Ramos (cell line): Measurements from ENCODE around the gene CACNA1E.
"Not testable (repeated sequence)": the region's sequence is repeated elsewhere in the genome, so short reads cannot be mapped to it uniquely, and the experiment has no call there.

Experiments used
- in situ Hi-C: fragments of 300-500 bp; cut with MboI; formaldehyde crosslinking; loops from one replicate; pipeline ENCODE4 v1.14.3; 2022; ENCODE audit warnings: low sequenced_read_pairs; ENCODE audit not compliant: unreplicated experiment

Gene CACNA1E

DNA sequence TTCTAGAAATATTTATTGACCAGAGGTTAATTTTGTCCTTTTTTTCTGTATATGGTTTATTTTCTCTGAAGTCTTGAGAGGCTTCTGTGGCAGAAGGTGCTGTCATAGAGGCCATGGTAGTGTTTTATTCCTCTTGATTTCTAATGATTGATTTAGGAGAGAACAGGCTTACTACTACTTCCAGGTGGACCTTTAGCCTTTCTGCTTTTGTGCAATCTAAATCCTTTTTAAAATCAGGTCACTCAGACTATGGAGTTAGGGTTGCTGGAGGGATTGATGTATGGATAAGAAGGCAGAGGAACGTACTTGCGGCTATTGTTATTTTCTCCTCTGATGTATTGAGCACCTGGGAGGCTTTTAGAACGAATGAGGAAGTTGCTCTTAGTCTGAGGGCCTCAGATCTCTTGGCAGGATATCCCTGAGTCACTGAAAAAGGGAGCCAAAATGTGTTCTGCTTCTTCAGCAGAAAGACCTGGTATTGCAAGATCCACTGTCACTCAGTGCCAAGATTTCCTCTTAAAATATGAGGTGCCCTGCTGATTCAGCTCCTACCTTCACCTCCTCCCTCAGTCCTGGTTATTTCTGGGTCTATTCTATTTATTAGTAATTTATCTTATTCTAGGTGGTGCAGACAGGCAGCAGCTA is 300.8 kb downstream of the CACNA1E start:
- in situ Hi-C loops: no loop called here

DNA sequence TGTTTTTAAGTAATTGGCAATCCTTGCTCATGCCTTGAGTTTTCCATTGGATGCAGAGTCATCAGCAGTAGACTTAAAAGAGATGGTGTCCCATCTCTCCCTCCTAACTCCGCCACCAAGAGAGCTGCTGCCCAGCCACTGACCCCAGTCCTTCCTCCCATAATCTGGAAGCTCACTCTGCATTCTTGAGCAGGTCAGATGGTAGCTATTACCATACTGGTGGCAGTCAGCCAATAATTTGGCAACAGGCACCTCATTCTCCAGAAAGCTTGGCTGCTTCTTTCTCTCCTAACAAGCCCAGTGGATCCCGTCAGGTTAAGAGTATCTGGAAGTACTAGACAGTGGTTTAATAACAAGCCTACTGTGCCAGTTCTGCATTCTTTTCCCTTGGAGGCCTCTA is 306.1 kb downstream of the CACNA1E start:
- in situ Hi-C loops: no loop called here

DNA sequence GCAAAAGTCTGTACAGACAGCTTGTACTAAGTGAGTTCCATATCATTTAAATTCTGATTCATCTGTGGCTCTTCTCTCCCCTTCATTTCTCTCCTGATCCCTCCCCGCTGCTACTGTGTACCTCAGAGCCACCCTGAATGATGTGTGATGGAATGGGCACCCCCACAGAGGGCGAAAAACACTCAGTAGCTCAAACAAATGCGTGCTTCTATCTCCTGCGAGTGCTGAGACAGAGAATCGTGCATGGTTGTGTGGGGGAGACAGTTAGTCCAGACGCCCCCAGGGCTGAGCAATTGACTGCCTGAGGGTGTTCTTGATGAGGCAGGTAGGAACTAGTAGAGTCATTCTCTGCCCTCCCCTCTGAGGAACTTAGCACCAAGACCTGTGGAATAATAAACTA is 308.4 kb downstream of the CACNA1E start:
- in situ Hi-C loops: no loop called here

DNA sequence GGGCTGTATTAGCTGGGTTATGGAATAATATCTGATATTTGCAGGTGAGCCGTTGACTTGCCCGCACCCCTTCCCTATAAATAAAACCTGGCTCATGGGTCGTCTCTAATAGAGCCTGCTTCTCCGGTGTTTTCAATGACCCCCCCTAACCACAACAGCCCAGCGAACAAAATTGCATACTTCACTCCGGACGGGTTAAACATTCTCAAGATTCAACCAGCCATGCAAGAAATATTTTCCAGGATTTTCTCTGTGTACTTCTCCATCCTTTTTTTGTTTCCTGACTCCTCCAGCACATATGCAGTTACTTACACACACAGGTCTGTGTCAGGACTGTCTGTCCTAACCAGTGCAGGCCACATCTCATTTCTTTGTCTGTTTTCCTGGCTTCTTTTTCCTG is 310.5 kb downstream of the CACNA1E start:
- in situ Hi-C loops: no loop called here

DNA sequence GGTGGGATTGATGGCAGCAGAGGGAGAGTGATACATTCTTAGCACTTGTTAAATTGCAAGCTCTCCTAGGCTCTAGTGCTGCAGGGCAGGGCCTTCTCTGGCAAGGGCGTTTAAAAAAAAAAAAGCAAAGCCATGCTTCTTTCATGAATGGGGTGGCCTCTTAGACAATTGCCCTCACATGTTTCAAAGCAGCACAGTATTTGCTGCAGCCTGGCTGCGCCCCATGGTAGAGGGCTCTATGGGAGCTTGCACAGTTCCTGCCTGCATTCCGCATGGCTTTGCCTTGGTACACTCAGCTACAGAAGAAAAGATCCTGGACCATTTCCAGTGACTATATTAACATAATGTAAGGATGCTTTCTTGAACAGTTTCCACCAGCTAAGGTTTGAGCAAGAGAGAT is 311.0 kb downstream of the CACNA1E start:
- in situ Hi-C loops: no loop called here

DNA sequence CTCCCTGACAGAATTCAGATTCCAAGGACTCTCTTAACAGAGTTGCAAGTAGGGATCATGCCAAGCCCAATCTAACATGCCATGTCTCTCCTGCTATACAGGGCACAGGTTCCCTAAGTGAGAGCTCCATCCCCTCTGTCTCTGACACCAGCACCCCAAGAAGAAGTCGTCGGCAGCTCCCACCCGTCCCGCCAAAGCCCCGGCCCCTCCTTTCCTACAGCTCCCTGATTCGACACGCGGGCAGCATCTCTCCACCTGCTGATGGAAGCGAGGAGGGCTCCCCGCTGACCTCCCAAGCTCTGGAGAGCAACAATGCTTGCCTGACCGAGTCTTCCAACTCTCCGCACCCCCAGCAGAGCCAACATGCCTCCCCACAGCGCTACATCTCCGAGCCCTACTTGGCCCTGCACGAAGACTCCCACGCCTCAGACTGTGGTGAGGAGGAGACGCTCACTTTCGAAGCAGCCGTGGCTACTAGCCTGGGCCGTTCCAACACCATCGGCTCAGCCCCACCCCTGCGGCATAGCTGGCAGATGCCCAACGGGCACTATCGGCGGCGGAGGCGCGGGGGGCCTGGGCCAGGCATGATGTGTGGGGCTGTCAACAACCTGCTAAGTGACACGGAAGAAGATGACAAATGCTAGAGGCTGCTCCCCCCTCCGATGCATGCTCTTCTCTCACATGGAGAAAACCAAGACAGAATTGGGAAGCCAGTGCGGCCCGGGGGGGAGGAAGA is 315.0 kb downstream of the CACNA1E start:
- in situ Hi-C loops: no loop called here

DNA sequence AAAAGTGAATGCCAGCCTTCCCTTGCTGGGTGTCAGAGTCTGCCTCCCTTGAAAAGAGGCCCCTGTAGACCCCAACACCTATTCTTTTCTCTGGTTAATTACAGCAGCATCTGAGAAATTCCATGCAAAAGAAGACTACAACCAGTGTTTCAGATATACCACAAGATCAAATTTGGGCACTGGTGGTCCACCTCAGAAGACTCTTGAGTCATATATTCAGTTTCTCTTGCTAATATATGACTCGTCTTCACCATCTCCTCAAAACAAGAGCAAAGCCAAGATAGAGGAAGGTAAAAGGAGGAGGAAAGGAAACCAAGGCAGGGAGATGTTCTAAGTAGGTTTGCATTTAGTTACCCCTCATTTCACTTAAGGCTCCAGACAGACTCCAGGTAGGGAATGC is 318.3 kb downstream of the CACNA1E start:
- in situ Hi-C loops: no loop called here

DNA sequence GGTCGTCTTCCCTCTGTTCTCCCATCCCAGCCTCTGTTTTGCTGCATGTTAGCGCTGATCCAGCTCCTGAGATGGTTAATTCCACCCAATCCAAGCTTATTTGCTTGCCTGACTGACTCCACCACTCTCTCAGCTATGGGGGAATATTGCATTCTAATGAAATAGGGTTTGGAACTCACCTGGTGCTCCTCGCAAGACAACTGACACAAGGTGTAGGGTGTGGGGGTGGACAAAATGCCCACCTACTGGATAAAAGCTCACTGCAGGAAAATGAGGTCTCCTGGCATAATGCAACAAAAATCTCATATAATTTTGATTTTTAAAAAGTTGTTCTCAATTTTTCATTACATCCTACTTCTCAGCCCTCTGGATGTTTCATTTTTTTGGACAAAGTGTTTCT is 319.1 kb downstream of the CACNA1E start:
- in situ Hi-C loops: no loop called here

DNA sequence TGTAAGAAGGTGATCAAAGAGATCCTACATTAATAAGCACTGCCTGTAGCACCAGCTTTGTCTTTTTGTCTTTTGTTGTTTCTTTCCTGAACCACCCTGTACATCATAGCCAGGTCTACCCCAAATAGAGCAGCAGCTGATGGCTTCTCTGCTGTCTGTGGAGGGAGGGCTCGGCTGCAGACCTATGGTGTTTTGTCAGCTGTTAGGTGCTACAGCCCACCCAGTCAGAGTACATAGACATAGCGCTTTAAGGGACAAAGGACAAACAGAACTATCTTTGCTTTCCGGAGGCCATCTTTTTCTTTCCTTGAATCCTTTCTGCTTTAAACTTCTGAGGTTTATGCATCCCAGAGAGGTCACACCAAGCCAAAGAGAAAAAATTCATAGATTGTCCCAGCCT is 320.1 kb downstream of the CACNA1E start:
- in situ Hi-C loops: no loop called here

DNA sequence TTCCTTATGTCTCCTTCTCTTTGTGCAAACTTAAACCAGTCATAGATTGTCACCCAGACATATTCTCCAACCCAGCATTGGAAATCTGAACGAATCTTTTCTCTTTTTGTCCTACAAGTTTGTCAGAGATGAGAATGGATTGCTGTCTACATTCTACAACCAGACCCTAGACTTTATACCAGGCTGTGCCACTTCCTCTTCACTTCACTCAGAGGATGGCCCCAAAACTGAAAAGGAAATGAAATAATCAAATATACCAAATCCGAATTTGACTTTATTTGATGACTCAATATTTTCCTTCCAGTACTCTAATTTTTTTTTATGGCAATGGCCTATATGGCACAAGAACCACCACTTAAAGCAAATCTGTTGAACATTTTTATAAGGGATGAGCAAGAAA is 321.7 kb downstream of the CACNA1E start:
- in situ Hi-C loops: no loop called here

DNA sequence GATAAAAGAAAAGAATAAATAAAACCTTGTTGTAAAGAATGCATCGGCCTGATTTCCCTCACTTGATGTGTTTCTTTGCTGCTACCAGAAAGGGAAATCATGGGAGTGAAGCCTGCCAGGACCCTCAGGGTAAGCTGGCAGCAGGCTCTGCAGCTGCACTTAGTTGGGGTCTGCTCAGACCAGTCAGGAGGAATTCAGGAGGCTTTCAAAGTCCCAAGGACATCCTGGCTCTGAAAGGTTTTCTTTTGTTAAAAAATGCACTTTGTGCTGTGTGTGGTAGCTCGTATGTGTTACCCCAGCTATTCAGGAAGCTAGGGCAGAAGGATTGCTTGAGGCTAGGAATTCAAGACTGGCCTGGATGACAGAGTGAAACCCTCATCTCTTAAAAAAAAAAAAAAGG is 323.4 kb downstream of the CACNA1E start:
- in situ Hi-C loops: no loop called here

DNA sequence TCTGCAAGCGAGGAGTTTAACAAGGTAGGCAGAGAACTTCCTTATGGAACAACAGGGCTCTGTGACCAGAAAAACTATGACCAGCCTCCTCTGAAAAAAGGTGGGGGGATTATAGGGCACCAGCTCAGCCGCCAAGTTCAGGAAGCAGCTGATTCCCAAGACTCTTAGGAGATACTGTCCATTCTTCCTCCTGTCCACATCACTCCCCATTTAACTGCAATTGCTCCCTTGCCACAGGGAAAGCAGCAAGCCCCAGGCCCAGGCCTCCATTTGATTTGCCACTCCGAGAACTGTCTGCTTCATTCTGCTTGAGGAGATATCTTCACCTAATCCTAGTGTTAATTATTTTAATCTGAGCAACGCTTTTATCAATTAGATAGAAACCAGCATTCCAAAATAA is 323.9 kb downstream of the CACNA1E start:
- in situ Hi-C loops: no loop called here

DNA sequence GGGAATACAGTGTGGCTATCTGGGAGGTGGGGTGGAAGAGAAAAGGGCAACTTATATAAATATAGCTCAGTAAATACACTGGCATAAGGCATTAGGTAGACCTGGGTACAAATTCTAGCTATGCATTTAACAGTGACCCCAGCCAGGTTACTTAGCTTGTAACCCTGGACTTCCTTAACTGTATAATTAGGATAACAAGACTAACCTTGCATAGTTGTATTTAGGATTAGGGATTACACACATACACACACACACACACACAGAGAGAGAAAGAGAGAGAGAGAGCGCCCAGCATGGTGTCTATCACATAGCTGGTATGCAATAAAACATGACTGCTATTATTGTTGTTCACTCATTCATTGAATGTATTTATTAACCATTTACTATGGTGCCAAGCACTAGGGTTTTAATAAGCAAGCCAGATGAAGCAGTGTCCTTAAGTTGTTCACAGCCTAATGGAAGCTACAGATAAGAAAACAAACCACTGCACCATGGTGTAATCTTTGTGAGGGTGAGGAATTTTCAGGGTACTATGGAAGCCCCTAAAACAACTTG is 326.8 kb downstream of the CACNA1E start:
- in situ Hi-C loops: no loop called here

DNA sequence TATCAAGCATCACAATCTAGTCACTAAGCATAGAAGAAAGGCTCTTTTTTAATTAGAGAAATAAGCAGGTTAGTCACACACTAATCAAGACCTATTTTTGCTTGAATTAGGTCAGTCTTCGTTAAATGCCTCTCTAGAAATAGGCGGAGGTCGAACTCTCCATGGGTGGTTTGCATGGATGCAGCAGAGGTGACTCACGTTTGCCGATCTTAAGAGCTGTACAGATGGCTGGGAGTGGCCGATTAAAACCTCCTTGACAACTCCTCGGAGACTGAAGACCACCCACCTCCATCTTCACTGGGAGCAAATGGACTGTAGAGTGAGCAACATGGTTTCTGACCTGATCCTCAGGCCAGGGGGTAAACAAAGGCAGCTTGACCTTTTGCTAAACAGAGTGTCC is 328.9 kb downstream of the CACNA1E start:
- in situ Hi-C loops: no loop called here

DNA sequence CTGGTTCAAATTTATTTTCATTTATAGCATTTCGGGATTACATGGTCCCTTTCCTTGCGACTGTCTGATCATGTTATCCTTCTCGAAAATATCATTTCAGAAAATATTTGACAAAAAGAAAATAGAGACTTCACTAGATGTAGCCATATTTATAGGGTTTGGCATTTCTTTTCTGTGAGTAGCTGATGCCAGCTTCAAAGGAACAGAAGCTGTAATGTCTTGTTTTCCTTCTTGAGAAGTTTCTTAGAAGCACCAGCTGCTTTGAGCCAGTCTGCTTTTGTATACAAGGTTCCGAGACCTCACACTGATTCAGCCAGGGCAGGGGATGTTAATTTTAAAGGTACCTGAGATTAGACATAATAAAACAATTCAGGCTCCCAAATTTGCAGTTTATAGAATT is 329.9 kb downstream of the CACNA1E start:
- in situ Hi-C loops: no loop called here

DNA sequence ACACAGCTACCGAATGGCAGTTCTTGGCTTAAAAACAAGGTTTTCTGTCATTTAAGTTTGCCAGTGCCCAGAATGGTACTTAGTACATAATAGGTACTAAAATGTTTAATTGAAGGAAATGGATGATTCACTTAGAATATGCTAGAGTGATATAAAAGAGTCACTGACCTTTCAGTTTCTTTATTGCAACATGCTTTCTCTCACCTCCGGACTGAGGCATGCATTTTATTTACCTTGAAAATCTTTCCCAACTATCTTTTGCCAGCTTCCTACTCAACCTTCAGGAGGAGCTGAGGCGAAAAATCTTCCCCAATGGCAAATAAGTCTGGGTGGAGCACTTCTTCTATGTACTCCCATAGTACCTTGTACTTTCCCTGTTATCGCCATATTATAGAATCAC is 333.3 kb downstream of the CACNA1E start:
- in situ Hi-C loops: no loop called here

DNA sequence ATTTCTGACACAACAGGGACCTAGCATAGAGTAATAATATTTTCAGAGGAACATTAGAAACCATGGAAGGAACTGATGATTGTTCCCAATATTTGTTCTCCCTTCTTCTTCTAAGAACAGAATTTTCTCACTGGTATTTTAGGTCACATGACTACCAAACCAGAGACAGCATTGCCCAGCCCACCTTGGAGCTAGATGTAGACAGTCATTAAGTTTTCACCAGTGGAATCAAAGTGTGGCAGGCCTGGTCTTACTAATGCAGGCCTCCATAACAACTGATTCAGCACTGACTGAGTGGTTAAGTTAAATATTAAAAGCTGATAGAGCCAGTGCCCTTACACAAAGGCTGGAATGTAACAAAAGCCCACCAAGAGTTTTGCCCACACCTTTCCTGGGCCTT is 333.8 kb downstream of the CACNA1E start:
- in situ Hi-C loops: no loop called here

DNA sequence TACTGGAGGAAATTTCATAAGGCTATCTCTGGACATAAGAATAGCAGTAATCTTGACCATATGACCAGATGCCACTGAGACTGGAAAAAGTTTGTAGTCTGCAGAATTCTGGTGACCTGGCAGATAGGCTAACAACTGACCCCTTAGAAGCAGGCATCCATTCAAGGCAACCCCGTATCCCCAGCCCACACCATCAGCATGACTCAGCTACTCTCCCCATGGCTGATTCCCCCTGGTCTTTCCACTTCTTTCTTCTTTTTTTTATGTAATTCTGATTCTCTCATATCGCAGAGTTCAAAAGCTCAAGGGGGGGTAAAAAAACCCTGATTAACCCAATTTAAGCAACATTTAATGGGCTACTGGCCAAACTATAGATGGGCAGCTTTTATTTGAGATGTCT is 335.1 kb downstream of the CACNA1E start:
- in situ Hi-C loops: no loop called here

DNA sequence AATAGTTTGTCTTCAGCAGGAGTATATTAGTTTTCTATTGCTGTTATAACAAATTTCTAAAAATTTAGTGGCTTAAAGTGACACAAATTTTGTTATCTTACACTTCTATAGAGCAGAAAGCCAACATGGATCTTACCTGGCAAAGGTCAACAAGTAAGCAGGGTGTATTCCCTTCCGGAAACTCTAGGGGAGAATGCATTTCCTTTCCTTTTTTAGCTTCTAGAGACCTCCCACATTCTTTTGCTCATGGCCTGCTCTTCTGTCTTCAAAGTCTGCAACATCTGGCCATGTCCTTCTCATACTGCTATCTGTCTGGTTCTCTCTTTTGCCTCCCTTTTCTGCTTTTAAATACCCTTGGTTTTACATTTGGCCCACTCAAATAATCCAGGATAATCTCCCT is 335.6 kb downstream of the CACNA1E start:
- in situ Hi-C loops: no loop called here

DNA sequence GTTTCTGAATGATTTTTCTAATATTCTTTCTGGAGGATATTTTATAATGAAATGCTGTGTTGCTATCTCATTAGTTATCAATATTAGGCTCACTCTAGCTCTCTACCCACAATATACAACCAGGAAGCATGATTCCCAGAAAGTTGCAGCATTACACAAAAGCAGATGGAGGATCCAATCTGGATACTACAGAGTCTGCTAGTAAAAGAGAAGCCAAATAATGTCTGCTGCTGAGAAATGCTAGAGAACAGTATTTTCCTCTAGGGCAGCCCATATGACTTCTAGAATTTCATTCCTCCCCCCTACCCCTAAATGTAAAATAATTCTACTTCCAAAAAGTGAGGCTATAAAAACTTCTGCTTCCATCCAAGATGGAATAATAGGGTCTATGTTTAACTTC is 338.4 kb downstream of the CACNA1E start:
- in situ Hi-C loops: no loop called here

DNA sequence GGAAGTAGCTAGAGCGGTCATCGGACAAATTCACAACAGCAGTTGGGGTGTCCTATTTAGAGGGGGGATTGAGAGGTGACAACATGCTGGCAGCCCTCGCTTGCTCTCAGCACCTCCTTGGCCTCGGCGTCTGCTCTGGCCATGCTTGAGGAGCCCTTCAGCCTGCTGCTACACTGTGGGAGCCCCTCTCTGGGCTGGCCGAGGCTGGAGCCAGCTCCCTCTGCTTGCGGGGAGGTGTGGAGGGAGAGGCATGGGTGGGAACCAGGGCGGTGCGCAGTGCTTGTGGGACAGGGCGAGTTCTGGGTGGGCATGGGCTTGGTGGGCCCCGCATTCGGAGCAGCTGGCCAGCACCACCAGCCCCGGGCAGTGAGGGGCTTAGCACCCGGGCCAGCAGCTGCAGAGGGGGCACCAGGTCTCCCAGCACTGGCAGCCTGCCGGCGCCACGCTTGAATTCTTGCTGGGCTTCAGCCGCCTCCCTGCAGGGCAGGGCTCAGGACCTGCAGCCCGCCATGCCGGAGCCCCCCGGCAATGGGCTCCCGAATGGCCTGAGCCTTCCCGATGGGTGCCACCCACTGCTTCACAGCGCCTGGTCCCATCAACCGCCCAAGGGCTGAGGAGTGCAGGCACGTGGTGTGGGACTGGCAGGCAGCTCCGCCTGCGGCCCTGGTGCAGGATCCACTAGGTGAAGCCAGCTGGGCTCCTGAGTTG is 349.0 kb downstream of the CACNA1E start:
- in situ Hi-C loops: not testable (repeated sequence)
